GM23248 (cell line): ENCODE results near the gene TREML4.

ENCODE experiments used
- EZH2 ChIP-seq: fragments of 200-600 bp; sonication (generic); IDR thresholded peaks from 2 replicates; pipeline ENCODE4 v1.6.1; 2018; ENCODE audit warnings: antibody characterized with exemption, mild to moderate bottlenecking; ENCODE audit not compliant: insufficient read depth, poor library complexity, severe bottlenecking
- EZH2phosphoT487 ChIP-seq: fragments of 200-600 bp; sonication (generic); IDR thresholded peaks from 2 replicates; pipeline ENCODE4 v1.6.1; 2018; ENCODE audit warnings: antibody characterized with exemption, moderate library complexity, mild to moderate bottlenecking, low read depth; ENCODE audit not compliant: insufficient read depth

GRCh38 chr6:41273714-41274113, 45.6 kb downstream of the TREML4 start:
- no peak for TF ChIP-seq EZH2
- no peak for TF ChIP-seq EZH2phosphoT487
